SU-DHL-6 (cell line): ENCODE data around the gene CHTOP.

Source experiments
- H2AFZ ChIP-seq: fragments of 200-600 bp; sonication (generic); 2 replicates; pipeline ENCODE4 v1.6.1; 2014; ENCODE audit warnings: low read depth, mild to moderate bottlenecking, moderate library complexity, mixed read lengths, antibody characterized with exemption, low read length; ENCODE audit not compliant: severe bottlenecking
- H3F3A ChIP-seq: fragments of 200-600 bp; shearing (Covaris generic); 2 replicates; pipeline ENCODE4 v1.6.0; 2016; ENCODE audit warnings: antibody characterized with exemption, mild to moderate bottlenecking; ENCODE audit not compliant: insufficient read depth
- H3K27ac ChIP-seq: fragments of 200-600 bp; sonication (generic); 2 replicates; pipeline ENCODE4 v1.5.1; 2016; ENCODE audit warnings: low read depth, mild to moderate bottlenecking, low read length, moderate library complexity, mixed read lengths
- H3K27me3 ChIP-seq: fragments of 200-600 bp; sonication (generic), shearing (Covaris generic); 2 replicates; pipeline ENCODE4 v1.6.0; 2014; ENCODE audit warnings: mild to moderate bottlenecking, low read length
- H3K36me3 ChIP-seq: fragments of 200-600 bp; sonication (generic); 2 replicates; pipeline ENCODE4 v1.6.1; 2014; ENCODE audit warnings: mild to moderate bottlenecking, low read length, mixed read lengths
- H3K4me2 ChIP-seq: fragments of 300-600, 200-600 bp; shearing (Covaris generic), sonication (generic); 2 replicates; pipeline ENCODE4 v1.6.0; 2014; ENCODE audit warnings: low read length, low read depth, mild to moderate bottlenecking; ENCODE audit not compliant: poor library complexity, severe bottlenecking
- H3K4me3 ChIP-seq: fragments of 200-600 bp; sonication (generic); 2 replicates; pipeline ENCODE4 v1.5.1; 2014; ENCODE audit warnings: antibody characterized with exemption, low read length, mild to moderate bottlenecking, mixed read lengths; ENCODE audit not compliant: insufficient read depth, poor library complexity, severe bottlenecking
- H3K79me2 ChIP-seq: fragments of 200-600 bp; sonication (generic); 2 replicates; pipeline ENCODE4 v1.6.1; 2014; ENCODE audit warnings: mild to moderate bottlenecking, low read length, moderate library complexity; ENCODE audit not compliant: insufficient read depth
- H3K9ac ChIP-seq: fragments of 200-600 bp; sonication (generic); 2 replicates; pipeline ENCODE4 v1.7.0; 2014; ENCODE audit warnings: mild to moderate bottlenecking, low read length
- H3K9me2 ChIP-seq: fragments of 200-600 bp; sonication (generic); replicated peaks from 2 replicates; pipeline ENCODE4 v1.6.1; 2014; ENCODE audit warnings: low read length; ENCODE audit not compliant: insufficient read depth
- H3K9me3 ChIP-seq: fragments of 200-600 bp; sonication (generic); 2 replicates; pipeline ENCODE4 v1.6.1; 2014; ENCODE audit warnings: low read length, mixed read lengths; ENCODE audit not compliant: insufficient read depth
- H4K20me1 ChIP-seq: fragments of 200-600 bp; sonication (generic); 2 replicates; pipeline ENCODE4 v1.6.1; 2014; ENCODE audit warnings: low read depth, mild to moderate bottlenecking, antibody characterized with exemption, low read length, moderate library complexity, mixed read lengths
- EZH2phosphoT487 ChIP-seq: fragments of 200-600 bp; sonication (generic), shearing (Covaris generic); conservative IDR thresholded peaks from 2 replicates; pipeline ENCODE4 v1.6.1; 2018; ENCODE audit warnings: mild to moderate bottlenecking, antibody characterized with exemption, low read length, moderate library complexity, mixed read lengths
- TF ChIP-seq, protein P1 (sequence below): fragments of 200-600 bp; sonication (generic); IDR thresholded peaks from one replicate; pipeline ENCODE4 v1.5.1; 2017; ENCODE audit warnings: antibody characterized with exemption, mild to moderate bottlenecking, low read length, moderate library complexity; ENCODE audit not compliant: insufficient read depth, poor library complexity, severe bottlenecking

CHTOP gene, protein sequence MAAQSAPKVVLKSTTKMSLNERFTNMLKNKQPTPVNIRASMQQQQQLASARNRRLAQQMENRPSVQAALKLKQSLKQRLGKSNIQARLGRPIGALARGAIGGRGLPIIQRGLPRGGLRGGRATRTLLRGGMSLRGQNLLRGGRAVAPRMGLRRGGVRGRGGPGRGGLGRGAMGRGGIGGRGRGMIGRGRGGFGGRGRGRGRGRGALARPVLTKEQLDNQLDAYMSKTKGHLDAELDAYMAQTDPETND

DNA sequence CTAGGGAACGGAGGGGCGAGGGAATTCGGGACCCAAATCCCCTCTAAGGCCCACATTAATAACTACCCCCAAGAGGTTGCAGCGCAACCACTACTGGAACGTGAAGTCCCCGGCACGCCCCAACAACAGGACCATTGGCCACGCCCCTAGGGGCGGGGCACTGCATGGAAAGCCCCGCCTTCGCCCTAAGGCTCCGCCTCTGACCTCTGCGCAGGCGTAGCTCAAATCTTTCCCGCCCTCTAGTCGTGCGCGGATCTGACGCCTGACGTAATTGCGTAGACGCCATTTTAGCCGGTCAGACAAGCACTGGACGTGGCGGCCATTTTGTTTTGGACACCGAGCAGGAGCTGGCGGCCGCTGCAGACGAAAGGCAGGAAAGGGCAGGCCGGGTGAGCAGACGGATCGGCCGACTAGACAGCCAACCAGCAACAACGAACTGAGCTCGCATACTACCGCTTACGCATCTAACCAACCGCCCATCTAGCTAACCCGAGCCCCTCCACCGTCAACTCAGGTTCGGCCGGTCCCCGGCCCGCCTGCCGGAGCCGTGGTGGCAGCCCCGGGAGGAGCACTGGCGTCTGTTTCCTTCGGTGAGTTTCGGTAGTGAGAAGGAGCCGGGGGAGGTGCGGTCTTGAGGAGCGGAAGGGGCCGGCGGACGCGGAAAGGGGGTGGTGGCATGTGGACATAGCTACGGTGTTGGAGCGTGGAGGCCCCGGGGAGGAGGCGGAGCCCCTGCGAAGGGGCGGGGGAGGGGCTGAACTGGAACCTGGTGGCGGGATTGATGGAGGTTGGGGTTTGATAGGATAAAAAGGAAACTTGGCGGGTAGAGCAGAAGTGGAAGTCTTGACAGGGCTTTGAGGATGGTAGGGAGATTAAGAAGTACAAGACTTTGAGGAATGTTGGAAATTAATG, at the start of gene CHTOP:
Gene CHTOP (plus strand): TSS at position 313 of the 912 bp plus-strand sequence. CDS start 2,523 bp downstream, outside the sequence.
- Histone ChIP-seq H3K9me2 (no peaks in the 10 kb centered on the region), H3K79me2 (peaks cover 29% of the 10 kb centered on the region), H3K36me3 (peaks cover 24% of the 10 kb centered on the region), H3K4me3 (peak within 1 kb of the TSS; percentile 99), H3K27ac (peak within 1 kb of the TSS; percentile 99), H3F3A (peaks cover 17% of the 10 kb centered on the region; the same call in 1 of the 2 replicates), H3K4me2 (peak within 1 kb of the TSS; percentile 83), H3K9me3 (no peaks in the 10 kb centered on the region), H2AFZ (peak within 1 kb of the TSS; percentile 31), H4K20me1 (no peaks in the 10 kb centered on the region), H3K27me3 (no peaks in the 10 kb centered on the region), H3K9ac (peak within 1 kb of the TSS; percentile 99)
- no peak for TF ChIP-seq EZH2phosphoT487
- TF ChIP-seq, protein P1, sequence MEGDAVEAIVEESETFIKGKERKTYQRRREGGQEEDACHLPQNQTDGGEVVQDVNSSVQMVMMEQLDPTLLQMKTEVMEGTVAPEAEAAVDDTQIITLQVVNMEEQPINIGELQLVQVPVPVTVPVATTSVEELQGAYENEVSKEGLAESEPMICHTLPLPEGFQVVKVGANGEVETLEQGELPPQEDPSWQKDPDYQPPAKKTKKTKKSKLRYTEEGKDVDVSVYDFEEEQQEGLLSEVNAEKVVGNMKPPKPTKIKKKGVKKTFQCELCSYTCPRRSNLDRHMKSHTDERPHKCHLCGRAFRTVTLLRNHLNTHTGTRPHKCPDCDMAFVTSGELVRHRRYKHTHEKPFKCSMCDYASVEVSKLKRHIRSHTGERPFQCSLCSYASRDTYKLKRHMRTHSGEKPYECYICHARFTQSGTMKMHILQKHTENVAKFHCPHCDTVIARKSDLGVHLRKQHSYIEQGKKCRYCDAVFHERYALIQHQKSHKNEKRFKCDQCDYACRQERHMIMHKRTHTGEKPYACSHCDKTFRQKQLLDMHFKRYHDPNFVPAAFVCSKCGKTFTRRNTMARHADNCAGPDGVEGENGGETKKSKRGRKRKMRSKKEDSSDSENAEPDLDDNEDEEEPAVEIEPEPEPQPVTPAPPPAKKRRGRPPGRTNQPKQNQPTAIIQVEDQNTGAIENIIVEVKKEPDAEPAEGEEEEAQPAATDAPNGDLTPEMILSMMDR = no peak

DNA sequence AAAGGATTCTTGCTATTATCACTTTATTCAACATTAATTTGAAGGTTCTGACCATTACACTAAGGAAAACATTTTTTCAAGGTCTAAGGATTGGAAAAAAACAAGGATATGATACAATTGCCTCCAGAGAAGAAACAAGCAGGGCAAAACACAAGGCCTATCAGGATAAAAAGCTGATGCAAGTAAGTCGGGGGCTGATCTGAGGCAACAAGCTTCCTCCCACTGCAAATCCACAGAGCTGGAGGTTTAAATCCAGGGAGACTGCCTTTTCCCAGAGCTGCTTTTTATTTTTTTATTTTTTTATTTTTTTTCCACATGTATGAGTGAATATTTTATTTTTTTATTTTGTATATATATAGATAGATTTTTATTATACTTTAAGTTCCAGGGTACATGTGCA, 48.9 kb upstream of the CHTOP start:
- Histone ChIP-seq H3K9me2 (no peaks in the 10 kb centered on the region), H3F3A (no peaks in the 10 kb centered on the region), H3K27ac (no peak overlapping the region), H3K27me3 (no peaks in the 10 kb centered on the region), H3K79me2 (no peaks in the 10 kb centered on the region), H3K36me3 (no peaks in the 10 kb centered on the region), H2AFZ (no peak overlapping the region), H3K9me3 (no peaks in the 10 kb centered on the region), H4K20me1 (no peaks in the 10 kb centered on the region), H3K9ac (no peak overlapping the region), H3K4me2 (no peak overlapping the region), H3K4me3 (no peak overlapping the region)
- TF ChIP-seq, protein P1 = no peak
- no peak for TF ChIP-seq EZH2phosphoT487

DNA sequence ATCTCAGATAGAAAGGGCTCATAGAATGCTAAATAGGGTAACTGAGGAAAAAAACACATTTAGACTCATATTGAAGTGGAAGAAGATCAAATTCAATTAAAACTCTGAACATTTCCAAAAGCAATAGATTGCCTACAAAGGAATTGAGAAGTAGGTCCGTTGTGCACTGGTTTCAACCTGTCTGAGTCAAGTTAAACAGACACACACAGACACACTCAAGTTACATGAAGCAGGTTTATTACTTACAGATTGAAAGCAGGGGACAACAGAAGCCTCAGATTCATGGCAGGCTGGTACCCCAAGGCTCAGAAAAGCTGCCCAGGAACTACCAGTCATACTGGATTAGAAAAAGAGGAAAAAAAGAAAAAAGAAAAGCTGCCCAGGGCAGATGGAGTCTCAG, 47.5 kb upstream of the CHTOP start:
- H3K9ac ChIP-seq = no peak overlapping the region

More for the DNA sequence above, 47.5 kb upstream of the CHTOP start:
- no peaks in the 10 kb centered on the region for H3F3A ChIP-seq
- H3K36me3 ChIP-seq = no peaks in the 10 kb centered on the region
- no peaks in the 10 kb centered on the region for H3K27me3 ChIP-seq
- no peak overlapping the region for H3K4me3 ChIP-seq
- no peak overlapping the region for H3K4me2 ChIP-seq
- no peaks in the 10 kb centered on the region for H4K20me1 ChIP-seq
- no peaks in the 10 kb centered on the region for H3K79me2 ChIP-seq
- H3K9me3 ChIP-seq = no peaks in the 10 kb centered on the region
- H2AFZ ChIP-seq = no peak overlapping the region
- no peaks in the 10 kb centered on the region for H3K9me2 ChIP-seq
- TF ChIP-seq, protein P1 = no peak
- TF ChIP-seq EZH2phosphoT487 = no peak
- no peak overlapping the region for H3K27ac ChIP-seq
